ENCODE measurements around the gene SLCO1B3. TPM values are rescaled to one million over a fixed set of nuclear protein-coding genes. Genes with fewer than 3 reads are reported as not detected.

Gene SLCO1B3
- total and polyA plus RNA-seq, 10 of the 15 experiments (the other 5 are each of a cell fraction or from before 2014, with no cell fraction given) = 0.04 to 1.2 TPM; not detected in 8

- Histone ChIP-seq H3K27ac (ENCODE audit: control insufficient read depth, insufficient read depth) (no peak overlapping the region), H3K9me3 (replicated peaks; ENCODE audit: control insufficient read depth, insufficient read depth, low read length) (no peaks in the 10 kb centered on the region), H3K4me2 (ENCODE audit: control insufficient read depth, insufficient read depth) (no peak overlapping the region), H3K4me3 (no peak overlapping the region), H3K4me1 (ENCODE audit: control insufficient read depth, insufficient read depth, low read length) (no peaks in the 10 kb centered on the region), H3K27me3 (replicated peaks in 1 of 2; ENCODE audit: control insufficient read depth in 2 of 2, insufficient read depth in 2 of 2, low read length in 1 of 2) (no peaks in the 10 kb centered on the region), H3K36me3 (ENCODE audit: control insufficient read depth in 2 of 2, insufficient read depth in 2 of 2, low read length in 1 of 2) (no peaks in the 10 kb centered on the region), H3K79me2 (ENCODE audit: control insufficient read depth, insufficient read depth, low read length) (no peaks in the 10 kb centered on the region), H3K9ac (ENCODE audit: control insufficient read depth, insufficient read depth, low read length) (no peak overlapping the region), H4K20me1 (ENCODE audit: control insufficient read depth, insufficient read depth) (no peaks in the 10 kb centered on the region), H2AFZ (ENCODE audit: control insufficient read depth, low read depth, low read length) (no peak overlapping the region)
- ChIA-PET CTCF (interaction anchor here (0.6 kb wide), 1 partner anchor 601 kb away, joined by 3 read pairs; no protein-coding TSS in a partner anchor), RAD21 (ENCODE audit: unreplicated experiment) (no interaction called here), POLR2A (no interaction called here), SMC1A (ENCODE audit: uncharacterized antibody, unreplicated experiment) (no interaction called here)
- TF ChIP-seq, protein P1, sequence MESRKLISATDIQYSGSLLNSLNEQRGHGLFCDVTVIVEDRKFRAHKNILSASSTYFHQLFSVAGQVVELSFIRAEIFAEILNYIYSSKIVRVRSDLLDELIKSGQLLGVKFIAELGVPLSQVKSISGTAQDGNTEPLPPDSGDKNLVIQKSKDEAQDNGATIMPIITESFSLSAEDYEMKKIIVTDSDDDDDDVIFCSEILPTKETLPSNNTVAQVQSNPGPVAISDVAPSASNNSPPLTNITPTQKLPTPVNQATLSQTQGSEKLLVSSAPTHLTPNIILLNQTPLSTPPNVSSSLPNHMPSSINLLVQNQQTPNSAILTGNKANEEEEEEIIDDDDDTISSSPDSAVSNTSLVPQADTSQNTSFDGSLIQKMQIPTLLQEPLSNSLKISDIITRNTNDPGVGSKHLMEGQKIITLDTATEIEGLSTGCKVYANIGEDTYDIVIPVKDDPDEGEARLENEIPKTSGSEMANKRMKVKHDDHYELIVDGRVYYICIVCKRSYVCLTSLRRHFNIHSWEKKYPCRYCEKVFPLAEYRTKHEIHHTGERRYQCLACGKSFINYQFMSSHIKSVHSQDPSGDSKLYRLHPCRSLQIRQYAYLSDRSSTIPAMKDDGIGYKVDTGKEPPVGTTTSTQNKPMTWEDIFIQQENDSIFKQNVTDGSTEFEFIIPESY (IDR thresholded peaks at IDR 0.05) = no peak
- no peak for TF ChIP-seq IKZF2 (IDR thresholded peaks at IDR 0.05)
- no peak for TF ChIP-seq TBL1XR1 (IDR thresholded peaks at IDR 0.05; ENCODE audit: low read depth, low read length)
- no peak for TF ChIP-seq HDAC2 (IDR thresholded peaks at IDR 0.05)
- no peak for TF ChIP-seq EP300 (IDR thresholded peaks at IDR 0.05; ENCODE audit: borderline replicate concordance in 1 of 2, control insufficient read depth in 1 of 2, low read depth in 2 of 2, low read length in 2 of 2)
- TF ChIP-seq ASH2L (IDR thresholded peaks at IDR 0.05; ENCODE audit: borderline replicate concordance, low read depth) = no peak
- no peak for TF ChIP-seq ZNF592 (IDR thresholded peaks at IDR 0.05)
- no peak for TF ChIP-seq JUND (IDR thresholded peaks at IDR 0.05; ENCODE audit: low read depth, low read length)
- TF ChIP-seq MAX (IDR thresholded peaks at IDR 0.05; ENCODE audit: low read depth, low read length) = no peak
- TF ChIP-seq CBX3 (IDR thresholded peaks at IDR 0.05; ENCODE audit: borderline replicate concordance, low read depth) = no peak
- no peak for DNase-seq (ENCODE audit: low read depth, low spot score)
- BruUV-seq (replicated peaks) = no TSS peak
- intact Hi-C loops (cut with micrococcal nuclease; ENCODE audit: unreplicated experiment) (no loop called here), in situ Hi-C loops (cut with MboI) (no loop called here)
- FAIRE-seq = no peak
- WGBS (ENCODE audit: insufficient coverage, insufficient replicate concordance, low lambda C conversion rate, missing lambda C conversion rate) = 82% methylated on average over 3 of the region's 3 CpGs
- no peak for ATAC-seq
Measured at GRCh38 chr12:20863056-20863455, 52.6 kb downstream of the SLCO1B3 start.

Measured in GM12878 (cell line).